GM10266 (cell line): Measurements from ENCODE around the gene TTLL3.

Experiments
- DNase-seq: peaks from one replicate; pipeline ENCODE4 v3.0.0; 2012; ENCODE audit errors: extremely low spot score
- CTCF ChIP-seq: IDR thresholded peaks from 2 replicates; pipeline ENCODE4 v1.5.1; 2012; ENCODE audit warnings: mild to moderate bottlenecking, low read depth; ENCODE audit not compliant: control insufficient read depth, insufficient read depth; ENCODE audit errors: missing control alignments

TTLL3 gene

GRCh38 chr3:9795207-9795606 lies 14.9 kb upstream of the TTLL3 start:
- TF ChIP-seq CTCF: no peak
- no peak for DNase-seq

GRCh38 chr3:9797196-9797945 lies 12.7 kb upstream of the TTLL3 start:
- no peak for TF ChIP-seq CTCF
- no peak for DNase-seq

GRCh38 chr3:9800529-9800928 lies 9.5 kb upstream of the TTLL3 start:
- no peak for DNase-seq

GRCh38 chr3:9803494-9803893 lies 6.6 kb upstream of the TTLL3 start:
- TF ChIP-seq CTCF: no peak
- DNase-seq: no peak

More at GRCh38 chr3:9800529-9800928, 9.5 kb upstream of the TTLL3 start:
- TF ChIP-seq CTCF: peak; percentile 32

- TF ChIP-seq CTCF: no peak
- no peak for DNase-seq
These were observed 5.1 kb upstream of the TTLL3 start for GRCh38 chr3:9804996-9805395.

GRCh38 chr3:9806137-9806536 lies 3.9 kb upstream of the TTLL3 start:
- TF ChIP-seq CTCF: no peak
- no peak for DNase-seq
